Prostate gland (tissue), 2 donors: ENCODE results near the gene TAMM41. TPM values are rescaled to one million over a fixed set of nuclear protein-coding genes. Genes with fewer than 3 reads are reported as not detected.
"Not testable (repeated sequence)": the region's sequence is repeated elsewhere in the genome, so short reads cannot be mapped to it uniquely, and the experiment has no call there.

Source experiments
- DNase-seq: peaks from one replicate; pipeline ENCODE4 v3.0.0-alpha.2; 2019; ENCODE audit warnings: low spot score
- H3K27ac ChIP-seq, 2 donors: fragments of 200-600 bp; sonication (generic); 2 replicates each; pipeline ENCODE4 v1.5.1; 2017 to 2019
- H3K27me3 ChIP-seq: fragments of 200-600 bp; sonication (generic); replicated peaks from 2 replicates; pipeline ENCODE4 v1.5.1; 2019; ENCODE audit not compliant: insufficient read depth
- H3K36me3 ChIP-seq, 2 donors: fragments of 200-600 bp; sonication (generic); 1 replicate in 1 of 2; 2 replicates in 1 of 2; pipeline versions ENCODE4 v1.5.1 to v1.8.1; 2017 to 2019
- H3K4me1 ChIP-seq: fragments of 200-600 bp; sonication (generic); replicated peaks from 2 replicates; pipeline ENCODE4 v1.5.1; 2019
- H3K4me3 ChIP-seq, 2 donors: fragments of 200-600 bp; sonication (generic); 2 replicates each; pipeline ENCODE4 v1.5.1; 2017 to 2019
- H3K9me3 ChIP-seq: fragments of 200-600 bp; sonication (generic); 2 replicates; pipeline ENCODE4 v1.5.1; 2017
- CTCF ChIP-seq, 4 experiments: fragments of 200-600 bp in 2 of 4; fragments of 450-650 bp in 2 of 4; sonication (generic) in 2 of 4; IDR thresholded peaks; 1 replicate in 3 of 4; 2 replicates in 1 of 4; pipeline ENCODE4 v1.5.1; 2016 to 2019; ENCODE audit warnings: antibody characterized with exemption in 4 of 4, mild to moderate bottlenecking in 2 of 4, moderate library complexity in 2 of 4
- POLR2A ChIP-seq: fragments of 450-650 bp; IDR thresholded peaks from one replicate; pipeline ENCODE4 v1.6.1; 2016; ENCODE audit warnings: antibody characterized with exemption, mild to moderate bottlenecking
- POLR2AphosphoS5 ChIP-seq: sonication (generic); formaldehyde crosslinking; IDR thresholded peaks from one replicate; pipeline ENCODE4 v1.6.1; 2017; ENCODE audit warnings: antibody characterized with exemption
- WGBS: methylation state at CpG from one replicate; pipeline ENCODE4 v1.1.5; 2018; 5-methylcytosine and 5-hydroxymethylcytosine counted together
- intact Hi-C: fragments of 100-400 bp; cut with DNase I; formaldehyde crosslinking; loops from one replicate; pipeline ENCODE4 v1.14.2; 2022
- total RNA-seq, 2 donors: library from RNA; depleted of rRNA; stranded (reverse); fragments of >200 nt; gene quantifications; one replicate each; pipeline ENCODE4 v1.1.0, GENCODE V29; 2016

The TAMM41 gene
- total RNA-seq, 2 donors from 2014 or later, result 11.2 to 18.8 TPM

GRCh38 chr3:11776346-11776745 lies 70.3 kb downstream of the TAMM41 start:
- TF ChIP-seq POLR2A (no peak), POLR2AphosphoS5 (no peak), CTCF (IDR thresholded peaks at IDR 0.05) (no peak)
- no peak for DNase-seq
- Histone ChIP-seq H3K4me1 (peaks cover 7% of the 10 kb centered on the region), H3K9me3 (no peaks in the 10 kb centered on the region), H3K27ac (no peak overlapping the region), H3K27me3 (no peaks in the 10 kb centered on the region), H3K36me3 (no peaks in the 10 kb centered on the region), H3K4me3 (no peak overlapping the region)
- intact Hi-C loops, result no loop called here
- WGBS, result 68% methylated on average over 8 of the region's 8 CpGs

- H3K4me3 ChIP-seq, result no peak overlapping the region
- no peak for TF ChIP-seq POLR2A
- TF ChIP-seq CTCF (IDR thresholded peaks at IDR 0.05), result no peak
- TF ChIP-seq POLR2AphosphoS5, result no peak
- DNase-seq, result no peak
- no peaks in the 10 kb centered on the region for H3K27me3 ChIP-seq
- intact Hi-C loops, result no loop called here
- no peaks in the 10 kb centered on the region for H3K9me3 ChIP-seq
- H3K27ac ChIP-seq, result no peak overlapping the region
- 83% methylated on average over 8 of the region's 8 CpGs for WGBS
- H3K36me3 ChIP-seq, result no peaks in the 10 kb centered on the region
- H3K4me1 ChIP-seq, result peaks cover 13% of the 10 kb centered on the region
These were observed 71.2 kb downstream of the TAMM41 start for GRCh38 chr3:11775493-11775892.

GRCh38 chr3:11774296-11774877 lies 72.3 kb downstream of the TAMM41 start:
- H3K27ac ChIP-seq, result peak overlapping the region; percentile 48 to 54

GRCh38 chr3:11771931-11772330 lies 74.8 kb downstream of the TAMM41 start:
- H3K9me3 ChIP-seq, result not testable (repeated sequence)
- 81% methylated on average over 7 of the region's 7 CpGs for WGBS

More at GRCh38 chr3:11774296-11774877, 72.3 kb downstream of the TAMM41 start:
- TF ChIP-seq CTCF (IDR thresholded peaks at IDR 0.05) (peak in 3 of 4 experiments; percentile 41 to 55 (median 45)), POLR2AphosphoS5 (peak; percentile 52), POLR2A (no peak)
- Histone ChIP-seq H3K36me3 (no peaks in the 10 kb centered on the region), H3K9me3 (no peaks in the 10 kb centered on the region), H3K4me1 (peaks cover 17% of the 10 kb centered on the region), H3K27me3 (no peaks in the 10 kb centered on the region), H3K4me3 (no peak overlapping the region)
- intact Hi-C loops, result no loop called here
- peak; percentile 71 for DNase-seq
- 0% methylated on average over 1 of the region's 2 CpGs for WGBS

GRCh38 chr3:11770477-11771391 lies 76.0 kb downstream of the TAMM41 start:
- DNase-seq, result peak; percentile 97
- H3K27me3 ChIP-seq, result no peaks in the 10 kb centered on the region
- H3K36me3 ChIP-seq, result no peaks in the 10 kb centered on the region
- 16% methylated on average over 20 of the region's 20 CpGs for WGBS
- no peaks in the 10 kb centered on the region for H3K9me3 ChIP-seq
- peak overlapping the region; percentile 72 to 75 for H3K27ac ChIP-seq
- intact Hi-C loops, result no loop called here
- H3K4me1 ChIP-seq, result peaks cover 17% of the 10 kb centered on the region
- peak; percentile 44 for TF ChIP-seq POLR2A
- peak; percentile 93 for TF ChIP-seq POLR2AphosphoS5
- TF ChIP-seq CTCF (IDR thresholded peaks at IDR 0.05), result no peak
- H3K4me3 ChIP-seq, result peak overlapping the region in 1 of 2 donors; percentile 11

More at GRCh38 chr3:11771931-11772330, 74.8 kb downstream of the TAMM41 start:
- H3K27me3 ChIP-seq, intact Hi-C loops, H3K4me3 ChIP-seq, H3K36me3 ChIP-seq, DNase-seq: not testable (repeated sequence)
- H3K27ac ChIP-seq, result peak overlapping the region; percentile 72 to 75
- peaks cover 17% of the 10 kb centered on the region for H3K4me1 ChIP-seq
